HT-29 (cell line): Measurements from ENCODE around the gene CDC42BPA. TPM values are rescaled to one million over a fixed set of nuclear protein-coding genes. Genes with fewer than 3 reads are reported as not detected.
"Not testable (repeated sequence)": the region's sequence is repeated elsewhere in the genome, so short reads cannot be mapped to it uniquely, and the experiment has no call there.

Experiments used
- DNase-seq: peaks from one replicate; pipeline ENCODE4 v3.0.0-alpha.2; 2015; ENCODE audit warnings: low spot score
- total RNA-seq: library from RNA; depleted of rRNA; stranded (reverse); fragments of >200 nt; shearing (Covaris generic); gene quantifications from 2 replicates; pipeline ENCODE4 v1.2.3, GENCODE V29; 2014; rRNA removed

The CDC42BPA gene
- 16.6 and 17.9 TPM in 2 replicates for total RNA-seq

GRCh38 chr1:227318016-227318852 lies at the start of gene CDC42BPA:
Gene CDC42BPA, minus strand, starts transcription at chr1:227318492. Its CDS starts 1,310 bp downstream, at chr1:227317182.
- peak; percentile 82 for DNase-seq

- no peak for DNase-seq
Measured at GRCh38 chr1:227368009-227368408, 49.7 kb upstream of the CDC42BPA start.

GRCh38 chr1:227365473-227366431 lies 47.5 kb upstream of the CDC42BPA start:
- no peak for DNase-seq

GRCh38 chr1:227364657-227365056 lies 46.4 kb upstream of the CDC42BPA start:
- no peak for DNase-seq

DNA sequence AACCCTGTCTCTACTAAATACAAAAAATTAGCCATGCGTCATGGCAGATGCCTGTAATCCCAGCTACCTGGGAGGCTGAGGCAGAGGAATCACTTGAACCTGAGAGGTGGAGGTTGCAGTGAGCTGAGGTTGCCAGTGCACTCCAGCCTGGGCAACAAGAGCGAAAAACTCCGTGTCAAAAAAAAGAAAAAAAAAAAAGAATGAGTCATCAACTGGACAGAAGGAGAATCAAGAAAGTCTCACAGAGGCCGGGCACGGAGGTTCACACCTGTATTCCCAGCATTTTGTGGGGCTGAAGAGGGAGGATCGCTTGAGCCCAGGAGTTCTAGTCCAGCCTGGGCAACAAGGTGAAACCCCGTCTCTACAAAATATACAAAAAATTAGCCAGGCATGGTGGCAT lies 45.5 kb upstream of the CDC42BPA start:
- no peak for DNase-seq

- no peak for DNase-seq
Measured at GRCh38 chr1:227362039-227362438, 43.7 kb upstream of the CDC42BPA start.

- DNase-seq, result no peak
Measured at GRCh38 chr1:227357927-227358302, 39.6 kb upstream of the CDC42BPA start.

- peak; percentile 91 for DNase-seq
Measured at GRCh38 chr1:227357171-227357926, 39.1 kb upstream of the CDC42BPA start.

- DNase-seq, result peak; percentile 79
Measured at GRCh38 chr1:227356620-227357146, 38.4 kb upstream of the CDC42BPA start.

GRCh38 chr1:227355542-227356245 lies 37.4 kb upstream of the CDC42BPA start:
- DNase-seq, result no peak

DNA sequence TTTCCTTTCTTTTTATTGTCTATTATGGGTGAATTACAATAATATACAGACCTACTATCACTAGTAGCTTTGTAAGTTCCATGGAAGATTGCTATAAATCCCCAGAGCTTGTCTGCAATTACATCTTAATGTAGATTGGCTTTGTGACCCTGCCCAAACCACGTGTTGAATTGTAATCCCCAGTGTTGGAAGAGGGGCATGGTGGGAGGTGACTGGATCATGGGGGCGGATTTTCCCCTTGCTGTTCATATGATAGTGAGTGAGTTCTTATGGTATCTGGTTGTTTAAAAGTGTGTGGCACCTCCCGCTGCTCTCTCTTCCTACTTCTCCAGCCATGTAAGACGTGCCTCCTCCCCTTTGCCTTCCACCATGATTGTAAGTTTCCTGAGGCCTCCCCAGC lies 34.9 kb upstream of the CDC42BPA start:
- no peak for DNase-seq

DNA sequence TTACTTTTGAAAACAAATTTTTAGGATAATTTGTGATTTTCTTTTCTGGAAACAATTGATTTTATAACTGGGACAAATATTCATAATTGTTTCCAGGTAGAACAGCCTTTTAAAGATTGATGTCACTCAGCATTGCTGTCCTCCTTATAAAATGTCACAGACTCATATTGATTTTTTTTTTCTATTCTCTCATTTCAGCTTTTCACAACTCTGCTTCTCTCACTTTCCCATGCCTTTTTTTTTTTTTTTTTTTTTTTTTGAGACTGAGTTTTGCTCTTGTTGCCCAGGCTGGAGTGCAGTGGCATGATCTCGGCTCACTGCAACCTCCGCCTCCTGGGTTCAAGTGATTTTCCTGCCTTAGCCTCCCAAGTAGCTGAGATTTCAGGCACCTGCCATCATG lies 33.9 kb upstream of the CDC42BPA start:
- not testable (repeated sequence) for DNase-seq

GRCh38 chr1:227351443-227351842 lies 33.2 kb upstream of the CDC42BPA start:
- no peak for DNase-seq

GRCh38 chr1:227349967-227350366 lies 31.7 kb upstream of the CDC42BPA start:
- no peak for DNase-seq

DNA sequence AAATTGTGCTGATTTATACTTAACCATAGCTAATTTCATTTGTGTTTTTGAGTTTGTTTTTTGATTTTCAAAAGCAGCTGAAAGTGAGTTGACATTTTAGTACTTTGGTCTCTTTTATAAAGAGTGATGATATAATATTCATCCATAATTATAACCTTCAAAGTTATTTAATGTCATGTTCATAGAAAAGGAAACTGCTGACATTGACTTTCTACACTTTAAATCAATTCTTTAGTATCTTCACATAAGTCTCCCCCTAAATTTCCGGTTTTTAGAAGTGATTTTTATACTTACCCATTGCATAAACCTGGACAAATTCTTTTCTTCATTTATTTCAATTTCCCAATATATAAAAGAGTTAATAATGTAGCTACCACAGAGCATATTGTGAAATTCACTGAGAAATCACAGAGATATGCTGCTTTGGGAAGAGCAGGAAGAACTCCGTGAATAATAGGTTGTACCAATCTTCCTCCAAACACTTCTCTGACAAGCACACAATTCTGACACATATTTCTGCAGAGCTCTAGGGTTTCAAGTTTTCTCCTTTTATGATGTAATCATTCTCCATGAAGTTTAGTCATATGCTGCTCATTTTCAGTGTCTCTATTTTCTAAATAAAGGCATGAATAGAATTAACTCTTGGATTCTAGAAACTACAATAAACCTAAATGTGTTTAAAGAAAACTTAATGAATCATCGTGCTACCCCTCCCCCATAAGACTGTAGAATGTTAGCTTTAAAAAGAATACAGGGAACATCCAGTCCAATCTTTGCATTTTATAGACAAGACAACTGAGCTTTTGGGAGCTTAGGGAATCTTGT lies 25.6 kb upstream of the CDC42BPA start:
- DNase-seq, result peak; percentile 29

- no peak for DNase-seq
Measured at GRCh38 chr1:227343206-227343605, 24.9 kb upstream of the CDC42BPA start.

GRCh38 chr1:227342075-227342829 lies 24.0 kb upstream of the CDC42BPA start:
- no peak for DNase-seq

DNA sequence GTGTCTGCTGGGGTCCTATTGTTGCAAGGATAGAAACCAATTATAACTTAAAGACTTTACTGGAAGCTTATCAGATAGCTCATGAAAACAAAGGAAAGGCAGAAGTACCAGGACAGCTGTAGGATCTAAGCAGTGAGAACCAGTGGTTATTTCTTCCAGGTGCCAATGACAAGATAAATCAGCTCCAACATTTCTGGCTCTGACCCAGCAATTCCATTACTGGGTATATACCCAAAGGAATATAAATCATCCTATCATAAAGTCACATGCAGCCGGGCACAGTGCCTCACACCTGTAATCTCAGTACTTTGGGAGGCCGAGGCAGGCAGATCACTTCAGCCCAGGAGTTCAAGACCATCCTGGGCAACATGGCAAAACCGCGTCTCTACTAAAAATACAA lies 17.8 kb upstream of the CDC42BPA start:
- not testable (repeated sequence) for DNase-seq
